NCI-H82 (cell line): ENCODE results near the gene PCDH9.

ENCODE experiments used
- DNase-seq: peaks from one replicate; lab custom pipeline; 2025; lab: John Stamatoyannopoulos, UW

Gene PCDH9

GRCh38 chr13:67156723-67157060 lies 73.4 kb downstream of the PCDH9 start:
- DNase-seq: no peak

DNA sequence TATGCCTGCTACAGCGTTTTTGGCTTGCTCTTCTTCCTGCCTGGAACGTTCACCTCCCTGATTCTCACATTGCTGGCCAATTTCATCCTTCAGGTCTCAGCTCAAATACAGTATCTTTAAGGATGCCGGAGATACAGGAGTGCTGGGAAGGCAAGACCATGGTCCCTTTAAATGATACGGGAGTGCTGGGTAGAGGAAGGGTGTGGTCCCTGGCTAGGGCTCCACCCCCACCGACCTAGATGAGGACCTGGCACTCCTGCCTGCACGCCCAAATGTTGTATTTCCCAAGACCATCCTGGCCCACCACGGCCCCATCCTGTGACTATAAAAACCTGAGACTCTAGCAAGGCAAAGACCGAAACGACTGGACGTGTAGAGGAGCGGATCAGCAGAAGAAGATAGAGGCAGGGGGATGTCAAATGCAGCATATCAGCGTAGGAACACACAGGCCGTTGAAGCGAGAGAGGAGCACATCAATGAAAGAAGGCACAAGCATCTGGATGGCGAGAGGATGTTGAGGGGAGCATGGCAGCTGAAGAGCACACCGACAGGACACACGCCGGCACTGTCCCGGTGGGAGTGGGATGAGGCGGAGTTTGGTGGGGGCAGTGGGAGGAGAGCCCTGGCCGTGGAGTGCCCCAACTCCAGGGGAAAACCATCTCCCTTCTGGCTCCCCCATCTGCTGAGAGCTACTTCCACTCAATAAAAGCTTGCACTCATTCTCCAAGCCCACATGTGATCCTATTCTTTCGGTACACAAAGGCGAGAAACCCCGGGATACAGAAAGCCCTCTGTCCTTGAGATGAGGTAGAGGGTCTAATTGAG lies 74.0 kb downstream of the PCDH9 start:
- DNase-seq: no peak

DNA sequence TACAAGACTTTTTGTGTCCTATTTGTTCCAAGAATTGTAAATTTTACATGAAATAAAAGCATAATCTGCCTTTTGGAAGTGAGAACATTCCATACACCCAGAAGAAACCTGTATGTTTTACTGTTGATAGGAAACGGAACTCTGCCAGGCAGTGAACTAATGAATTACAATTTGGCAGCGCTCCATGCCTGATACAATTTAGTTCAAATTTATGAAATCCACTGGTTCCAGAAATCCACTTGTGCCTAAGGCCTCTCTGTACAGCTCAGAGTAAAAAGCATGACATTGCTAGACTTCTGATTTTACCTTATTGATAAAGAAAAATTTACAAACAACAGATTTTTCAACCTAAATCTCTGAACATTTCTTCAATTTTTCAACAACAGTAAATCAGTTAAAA lies 78.1 kb downstream of the PCDH9 start:
- DNase-seq: no peak

GRCh38 chr13:67151652-67152051 lies 78.5 kb downstream of the PCDH9 start:
- DNase-seq: no peak

DNA sequence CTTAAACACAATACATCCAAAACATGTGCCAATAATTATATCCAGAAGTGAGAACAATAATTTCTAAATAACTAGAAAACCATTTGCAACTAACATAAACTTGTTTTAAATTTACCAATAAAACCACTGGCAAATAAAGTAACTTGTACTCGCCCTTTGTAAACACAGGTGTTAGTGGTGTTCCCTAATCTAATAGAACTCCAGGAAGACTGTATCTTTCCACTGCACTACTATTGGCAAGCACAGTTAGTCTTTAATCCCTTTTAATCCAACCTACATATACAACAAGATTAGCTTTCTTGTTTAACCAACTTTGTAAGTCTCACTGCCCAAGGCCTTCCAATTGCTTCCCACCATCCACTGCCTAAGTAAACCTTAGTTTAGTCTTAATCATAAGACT lies 79.5 kb downstream of the PCDH9 start:
- DNase-seq: peak; percentile 91

DNA sequence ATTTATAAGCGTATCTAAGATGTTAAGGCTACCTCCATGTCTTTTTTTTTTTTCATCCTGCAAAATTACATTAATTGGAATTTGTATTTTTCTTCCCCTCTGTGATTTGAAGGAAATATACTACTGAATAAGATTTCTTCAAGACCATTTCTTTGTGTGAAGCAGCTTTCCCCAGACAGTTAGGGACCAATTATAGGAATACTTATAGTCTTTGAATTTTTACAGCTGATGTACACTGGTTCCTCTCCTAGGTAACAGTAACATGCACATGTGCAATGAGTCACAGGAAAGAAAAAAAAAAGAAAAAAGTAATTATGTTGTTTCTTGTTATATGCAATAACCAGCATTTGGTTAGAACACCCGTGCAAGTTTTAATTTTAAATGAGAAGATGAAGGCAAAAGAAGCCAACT lies 82.0 kb downstream of the PCDH9 start:
- no peak for DNase-seq

DNA sequence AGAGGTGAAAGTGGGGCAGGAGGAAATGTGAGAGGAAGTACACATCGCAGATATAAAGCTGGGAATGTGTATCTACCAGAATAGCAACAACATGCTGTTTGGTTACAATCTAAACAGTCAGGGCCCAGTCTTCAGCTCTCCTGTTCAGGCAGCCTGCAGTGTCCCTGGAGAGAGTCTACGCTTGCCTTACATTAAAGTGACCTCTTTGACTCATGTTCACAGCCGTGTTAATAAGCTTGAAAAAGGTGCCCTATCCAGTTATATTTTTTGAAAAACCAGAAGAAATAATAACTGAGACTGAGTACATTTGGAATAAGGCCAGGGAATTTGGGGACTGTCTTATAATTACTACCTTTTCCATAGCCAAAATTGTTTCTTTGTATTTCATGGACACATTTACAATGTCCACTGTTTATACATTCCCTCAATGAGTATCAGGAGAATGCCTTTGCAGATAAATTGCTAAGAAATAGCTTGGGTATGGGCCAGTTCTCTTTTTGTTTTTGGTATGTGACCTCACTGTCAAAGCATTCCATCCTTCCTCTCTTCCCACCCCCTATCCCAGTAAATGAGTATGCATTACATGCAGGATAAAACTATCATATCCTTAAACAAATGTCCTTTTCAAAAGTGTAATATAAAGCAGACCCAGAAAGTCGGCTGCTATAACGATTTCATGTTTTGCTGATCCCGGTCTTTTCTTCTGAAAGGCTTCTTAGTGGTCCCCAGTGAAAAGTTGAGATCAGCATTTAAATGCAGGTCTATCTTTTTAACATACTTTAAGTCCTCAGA lies 82.6 kb downstream of the PCDH9 start:
- DNase-seq: no peak

- DNase-seq: no peak
Measured at GRCh38 chr13:67146523-67147130, 83.5 kb downstream of the PCDH9 start.

DNA sequence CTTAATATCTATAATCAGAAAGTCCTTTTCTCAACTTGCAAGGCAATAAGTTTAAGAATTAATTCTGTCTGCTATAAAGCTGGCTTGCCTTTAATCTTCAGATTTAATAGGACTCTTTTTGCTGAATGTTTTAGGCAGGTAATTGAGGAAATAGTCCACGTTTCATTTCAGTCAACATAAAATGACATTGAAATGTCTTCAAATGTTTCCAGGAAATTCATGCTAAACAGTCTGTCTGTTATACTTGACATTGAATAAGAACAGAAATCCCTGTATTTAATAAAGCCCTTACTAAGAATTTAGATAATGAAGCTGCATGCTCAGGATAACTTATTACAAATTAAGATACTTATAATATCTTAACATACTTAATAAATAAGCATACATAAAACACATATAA lies 84.2 kb downstream of the PCDH9 start:
- no peak for DNase-seq

DNA sequence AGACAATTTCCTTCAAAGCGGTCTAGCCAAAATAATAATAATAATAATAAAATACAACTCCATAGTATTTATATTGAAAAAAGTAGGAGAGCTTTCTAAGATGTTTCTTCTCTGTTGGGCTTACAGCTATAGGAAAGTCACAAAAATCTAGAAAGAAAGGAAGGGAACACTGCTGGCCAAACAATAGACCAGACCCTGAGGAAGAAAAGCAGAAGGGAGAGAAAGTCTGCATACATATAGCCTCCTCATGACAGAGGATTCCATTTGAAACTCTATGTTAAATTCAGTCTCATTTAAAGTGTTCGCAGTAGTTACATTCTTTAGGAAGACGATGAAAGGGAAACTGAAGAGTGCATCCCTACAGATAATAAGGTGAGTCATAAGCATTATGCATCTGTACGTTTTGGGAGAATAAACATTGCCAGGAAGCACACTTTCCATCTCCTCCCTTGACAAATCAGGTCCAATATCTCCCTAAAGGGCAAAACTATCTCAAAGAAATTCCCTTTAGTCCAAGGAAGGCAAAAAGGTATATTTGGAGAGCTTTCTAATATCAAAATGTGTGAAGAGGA lies 86.5 kb downstream of the PCDH9 start:
- no peak for DNase-seq

DNA sequence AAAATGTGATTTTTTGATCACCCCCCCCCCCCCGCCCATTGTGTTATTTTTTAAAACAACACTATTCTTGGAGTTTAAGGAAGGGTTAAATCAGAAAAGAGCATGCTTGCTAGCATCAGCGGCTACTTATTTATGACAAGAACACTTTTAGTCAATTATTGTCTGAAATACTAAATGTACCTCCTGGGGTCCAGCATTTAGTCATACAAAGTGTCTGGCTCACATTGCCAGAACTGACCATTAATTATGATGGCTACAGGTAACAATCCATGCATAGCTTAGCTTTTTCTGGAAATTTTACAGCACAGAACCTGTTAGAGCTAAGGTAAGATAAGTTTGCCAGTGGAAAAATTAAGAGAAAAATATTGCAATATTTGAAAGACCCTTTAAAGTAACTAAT lies 90.1 kb downstream of the PCDH9 start:
- no peak for DNase-seq

DNA sequence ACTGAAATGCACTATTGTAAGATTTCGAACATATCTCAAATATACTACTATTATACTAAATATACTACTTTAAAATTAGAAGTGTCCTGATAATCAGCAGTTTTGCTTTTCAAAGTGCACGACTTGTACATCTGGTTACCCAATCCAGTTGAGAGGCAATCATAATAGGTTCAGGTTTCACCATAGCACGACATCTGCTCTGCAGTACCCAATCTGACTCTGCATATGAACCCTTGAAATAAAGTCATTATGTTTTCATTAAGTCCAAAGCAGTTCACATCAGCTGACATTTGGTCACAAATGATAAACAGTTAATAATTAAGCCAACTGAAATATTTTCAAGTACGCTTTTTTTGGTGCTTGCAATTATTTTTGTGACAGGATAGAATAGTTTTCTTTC lies 90.6 kb downstream of the PCDH9 start:
- DNase-seq: peak; percentile 66

DNA sequence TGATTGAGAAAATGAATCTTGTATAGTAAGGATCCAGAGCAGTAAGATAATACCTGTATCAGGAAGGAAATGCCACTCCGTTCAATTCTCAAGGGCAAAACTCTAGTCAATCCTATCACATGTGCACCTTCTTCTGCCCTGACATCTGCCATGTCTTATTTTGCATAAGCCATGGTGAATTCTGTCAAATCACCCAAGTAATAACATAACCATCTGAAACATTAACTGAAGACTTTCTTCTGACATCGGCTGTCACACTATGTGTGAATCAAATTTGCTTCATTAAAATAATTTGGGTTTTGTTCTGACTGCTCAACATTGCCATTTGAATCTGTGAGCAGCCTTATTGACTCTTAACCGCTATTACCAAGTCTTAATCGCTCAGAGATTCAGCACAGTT lies 91.2 kb downstream of the PCDH9 start:
- DNase-seq: peak; percentile 42

DNA sequence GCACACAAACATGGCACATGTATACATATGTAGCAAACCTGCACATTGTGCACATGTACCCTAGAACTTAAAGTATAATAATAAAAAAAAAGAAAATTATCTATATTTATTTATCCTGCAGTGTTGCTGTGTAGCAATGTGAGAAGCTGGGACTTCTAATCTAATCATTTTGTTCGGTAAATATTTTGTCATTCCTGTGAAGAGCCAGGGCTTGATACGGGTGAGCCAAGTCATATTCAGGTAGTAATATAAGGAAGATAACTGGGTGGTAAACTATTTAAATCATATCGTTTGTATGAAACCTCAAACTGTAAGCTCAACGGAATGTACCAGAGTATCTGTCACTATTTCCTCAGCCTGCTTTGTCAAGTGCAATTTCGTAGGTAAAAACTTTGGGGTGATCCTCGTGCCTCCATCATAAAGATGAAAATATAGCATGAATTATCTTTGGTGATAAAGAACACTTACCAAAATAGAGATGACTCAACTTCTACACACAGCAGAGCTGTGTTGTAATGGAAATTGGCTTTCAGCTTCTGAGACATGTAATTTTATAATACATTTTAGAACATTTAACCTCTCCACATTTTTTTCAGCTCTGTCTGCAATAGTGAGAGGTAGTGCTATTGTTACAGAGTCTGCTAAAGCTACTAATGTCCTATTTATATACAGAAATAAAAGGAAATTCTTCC lies 92.9 kb downstream of the PCDH9 start:
- DNase-seq: no peak

DNA sequence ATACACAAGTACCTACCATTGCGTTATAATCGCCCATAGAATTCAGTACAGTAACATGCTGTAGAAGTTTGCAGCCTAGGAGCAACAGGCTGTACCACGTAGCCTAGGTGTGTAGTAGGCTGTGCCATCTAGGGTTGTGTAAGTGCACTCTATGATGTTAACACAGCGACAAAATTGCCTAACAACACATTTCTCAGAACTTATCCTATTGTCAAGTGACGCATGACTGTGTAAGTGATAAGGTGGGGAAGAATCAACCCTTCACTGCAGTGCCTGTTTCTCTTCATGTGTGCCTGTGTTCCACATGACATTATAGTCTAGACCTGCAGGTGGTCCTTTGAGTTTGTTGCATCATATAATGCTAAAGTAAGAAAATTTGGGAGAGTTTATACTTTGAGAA lies 94.0 kb downstream of the PCDH9 start:
- DNase-seq: no peak

DNA sequence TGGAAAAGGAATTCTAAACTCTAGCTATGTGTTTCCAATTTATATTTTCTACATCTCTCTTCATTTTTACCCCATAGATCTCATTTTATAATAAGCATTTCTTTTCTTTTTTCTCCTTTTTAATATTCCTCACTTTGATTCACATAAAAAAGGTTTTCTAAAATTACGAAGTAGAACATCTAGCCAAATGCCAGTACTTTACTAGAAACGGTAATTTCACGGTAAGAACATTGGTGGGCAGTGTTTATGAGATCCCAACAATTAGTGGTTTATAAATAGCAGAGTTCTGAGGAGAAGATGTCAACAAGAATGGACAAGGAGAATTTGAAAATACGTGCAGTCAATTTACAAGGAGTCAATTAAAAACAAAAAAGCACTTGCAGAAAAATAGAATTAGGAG lies 94.8 kb downstream of the PCDH9 start:
- DNase-seq: no peak

GRCh38 chr13:67134417-67135129 lies 95.6 kb downstream of the PCDH9 start:
- DNase-seq: no peak

GRCh38 chr13:67133476-67133875 lies 96.7 kb downstream of the PCDH9 start:
- no peak for DNase-seq

DNA sequence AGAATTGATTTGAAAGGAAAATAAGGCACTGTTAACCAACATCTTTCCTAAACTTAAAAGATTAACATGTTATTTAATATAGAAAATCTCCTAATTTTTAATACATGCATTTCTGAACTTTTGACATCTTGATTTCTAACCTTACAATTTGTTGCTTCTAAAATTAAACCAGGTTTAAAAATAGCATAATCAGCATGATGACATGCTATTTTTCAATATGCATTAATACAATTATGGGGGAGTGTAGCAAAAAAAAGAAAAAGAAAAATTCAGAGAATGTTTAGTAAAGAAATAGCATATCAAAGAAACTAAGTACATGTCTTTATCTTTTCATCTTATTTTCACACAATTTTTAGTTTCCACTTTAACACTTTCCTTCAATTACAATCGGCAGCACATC lies 98.7 kb downstream of the PCDH9 start:
- no peak for DNase-seq

- no peak for DNase-seq
Measured at GRCh38 chr13:67130444-67130843, 99.7 kb downstream of the PCDH9 start.

GRCh38 chr13:67128136-67128535 lies 102.0 kb downstream of the PCDH9 start:
- DNase-seq: no peak

DNA sequence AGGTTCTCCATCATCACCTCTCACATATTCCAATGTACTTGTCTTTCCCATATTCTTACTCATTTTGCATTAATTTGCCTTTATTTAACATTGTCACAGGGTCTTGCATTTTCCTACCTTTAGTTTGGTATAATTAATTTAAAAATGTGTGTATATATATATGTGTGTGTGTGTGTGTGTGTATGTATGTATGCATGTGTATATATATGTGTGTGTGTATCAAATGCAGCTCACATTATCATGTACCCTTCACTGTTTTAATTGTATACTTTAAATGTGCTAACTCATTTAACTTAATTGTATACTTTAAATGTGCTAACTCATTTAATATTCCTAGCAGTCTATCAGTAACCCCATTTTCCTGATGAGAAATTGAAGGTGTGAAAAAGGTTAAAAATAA lies 104.5 kb downstream of the PCDH9 start:
- DNase-seq: no peak
